T-helper 1 cell treated with Interleukin-12 subunit alpha and Interleukin-12 subunit beta and Interleukin-4 antibody, amounts not matched to agents 30 ng/mL and 1 ng/mL, for 36 hours (primary cell): ENCODE results near the gene CIBAR2. TPM values are rescaled to one million over a fixed set of nuclear protein-coding genes. Genes with fewer than 3 reads are reported as not detected.
"Not testable (repeated sequence)": the region's sequence is repeated elsewhere in the genome, so short reads cannot be mapped to it uniquely, and the experiment has no call there.

ENCODE experiments used
- intact Hi-C: fragments of 100-400 bp; cut with micrococcal nuclease; formaldehyde crosslinking; loops from one replicate; pipeline ENCODE4 v1.15.1; 2024
- total RNA-seq: library from RNA; stranded (reverse); gene quantifications from 2 replicates; pipeline ENCODE4 v1.2.3, GENCODE V29; 2022

CIBAR2 gene
- total RNA-seq, 1 donor from 2014 or later = not detected

DNA sequence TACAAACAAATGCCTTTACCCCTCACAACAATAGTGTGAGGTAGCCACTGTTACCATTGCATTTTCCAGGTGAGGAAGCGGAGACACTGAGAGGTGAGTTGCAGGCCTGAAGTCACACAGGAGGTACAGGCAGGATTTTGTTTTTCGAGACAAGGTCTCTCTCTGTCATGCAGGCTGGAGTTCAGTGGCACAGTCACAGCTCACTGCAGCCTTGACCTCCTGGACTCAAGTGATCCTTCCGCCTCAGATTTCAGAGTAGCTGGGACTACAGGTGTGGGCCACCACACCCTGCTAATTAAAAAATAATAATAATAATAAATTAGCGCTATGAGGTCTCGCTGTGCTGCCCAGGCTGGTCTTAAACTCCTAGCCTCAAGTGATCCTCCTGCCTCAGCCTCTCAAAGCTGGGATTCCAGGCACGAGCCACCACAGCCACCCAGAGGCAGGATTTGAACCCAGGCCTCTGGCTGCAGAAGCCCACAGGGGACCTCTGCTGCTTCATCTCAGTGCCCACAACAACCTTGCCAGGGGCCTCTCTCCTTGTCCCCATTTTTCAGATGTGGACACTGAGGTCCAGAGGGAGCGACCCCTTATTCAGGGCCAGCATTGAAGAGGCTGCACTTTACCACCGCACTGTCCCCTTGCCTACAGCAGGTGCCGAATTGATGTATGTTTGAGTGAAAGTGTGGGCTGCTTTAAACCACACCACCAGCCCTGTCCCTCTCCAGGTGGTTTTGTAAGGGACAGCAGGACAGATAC is 16.0 kb upstream of the CIBAR2 start:
- intact Hi-C loops = no loop called here

- intact Hi-C loops = no loop called here
Observed at GRCh38 chr16:85127379-85127723, 15.1 kb upstream of the CIBAR2 start.

GRCh38 chr16:85126705-85127378 is 14.6 kb upstream of the CIBAR2 start:
- intact Hi-C loops = no loop called here

- intact Hi-C loops = no loop called here
Observed at GRCh38 chr16:85126394-85126704, 14.1 kb upstream of the CIBAR2 start.

GRCh38 chr16:85125570-85126393 is 13.5 kb upstream of the CIBAR2 start:
- intact Hi-C loops = no loop called here

DNA sequence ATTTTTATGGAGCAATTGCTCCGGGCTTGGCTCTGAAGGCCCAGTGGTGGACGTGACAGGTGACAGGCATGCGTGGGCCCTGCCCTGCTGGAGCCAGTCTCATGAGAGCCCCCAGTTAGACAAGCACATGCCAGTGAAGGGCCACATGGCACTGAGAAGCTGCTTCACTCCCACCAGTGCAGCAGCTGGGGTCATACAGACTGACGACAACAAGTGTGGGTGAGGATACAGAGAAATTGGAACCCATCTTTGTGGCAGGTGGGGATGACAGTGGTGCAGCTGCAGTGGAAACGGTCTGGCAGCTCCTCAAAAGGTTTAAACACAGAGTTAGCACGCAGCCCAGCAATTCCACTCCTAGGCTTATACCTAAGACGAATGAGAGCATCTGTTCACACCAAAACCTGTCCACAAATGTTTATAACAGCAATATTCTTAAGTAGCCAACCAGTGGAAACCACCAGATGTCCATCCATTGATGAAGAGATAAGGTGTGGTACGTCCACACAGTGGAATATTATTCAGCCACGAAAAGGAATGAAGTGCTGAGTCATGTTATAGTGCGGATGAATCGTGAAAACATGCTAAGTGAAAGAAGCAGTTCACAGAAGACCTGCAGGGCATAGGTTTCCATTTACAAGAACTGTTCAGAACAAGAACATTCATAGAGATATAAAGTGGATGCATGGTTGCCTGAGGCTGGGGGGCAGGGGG is 12.5 kb upstream of the CIBAR2 start:
- intact Hi-C loops = no loop called here

- intact Hi-C loops = no loop called here
Observed at GRCh38 chr16:85123891-85124635, 11.8 kb upstream of the CIBAR2 start.

GRCh38 chr16:85123441-85123840 is 11.2 kb upstream of the CIBAR2 start:
- intact Hi-C loops = not testable (repeated sequence)

- intact Hi-C loops = no loop called here
Observed at GRCh38 chr16:85120006-85120340, 7.7 kb upstream of the CIBAR2 start.

- intact Hi-C loops = no loop called here
Observed at GRCh38 chr16:85117418-85117817, 5.1 kb upstream of the CIBAR2 start.

DNA sequence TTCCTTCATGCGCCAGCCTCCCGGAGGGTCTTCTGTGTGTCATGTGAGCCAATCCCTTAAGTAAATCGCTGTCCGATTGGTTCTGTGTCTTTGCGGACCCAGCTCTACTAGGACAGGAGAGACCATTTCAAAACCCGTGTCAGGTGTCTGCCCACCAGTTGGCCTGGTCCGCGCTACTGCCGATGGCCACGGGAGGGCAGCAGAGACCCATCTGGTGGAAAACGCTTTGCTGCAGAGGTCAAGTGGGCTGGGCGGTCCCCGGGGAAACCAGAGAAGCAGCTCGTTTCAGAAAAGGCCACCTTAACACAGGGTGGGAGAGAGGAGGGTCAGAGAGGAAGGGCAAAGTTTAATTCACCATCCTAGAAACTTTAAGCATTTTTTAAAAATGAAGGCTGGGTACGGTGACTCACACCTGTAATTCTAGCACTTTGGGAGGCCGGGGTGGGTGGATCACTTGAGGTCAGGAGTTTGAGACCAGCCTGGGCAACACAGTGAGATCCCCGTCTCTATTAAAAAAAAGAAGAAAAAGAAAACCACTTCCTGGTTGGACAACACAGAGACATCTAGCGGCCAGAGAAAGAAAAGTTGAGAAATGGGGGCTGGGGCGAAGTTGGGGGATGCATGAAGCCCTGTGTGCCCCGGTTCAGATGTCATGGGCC is 2.8 kb upstream of the CIBAR2 start:
- intact Hi-C loops = loop anchor here (1.0 kb wide), 1 partner anchor 88 kb away; the partner anchor contains the start of gene KIAA0513

DNA sequence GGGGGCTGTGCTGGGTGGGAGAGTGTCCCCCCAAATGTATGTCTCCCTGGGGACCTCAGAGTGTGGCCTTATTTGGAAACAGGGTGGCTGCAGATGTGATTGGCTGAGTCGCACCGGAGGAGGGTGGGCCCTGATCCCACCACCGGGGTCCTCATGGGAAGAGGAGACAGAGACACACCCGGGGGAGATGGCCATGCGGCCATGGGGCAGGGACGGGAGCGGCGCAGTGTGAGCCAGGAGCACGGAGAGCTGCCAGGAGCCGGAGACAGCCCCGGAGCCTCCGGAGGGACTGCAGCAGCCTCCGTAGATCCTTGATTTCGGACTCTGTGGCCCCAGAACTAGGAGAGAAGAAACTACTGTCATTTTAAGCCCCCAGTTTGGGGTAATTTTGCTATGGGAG is 1.6 kb upstream of the CIBAR2 start:
- intact Hi-C loops = no loop called here

DNA sequence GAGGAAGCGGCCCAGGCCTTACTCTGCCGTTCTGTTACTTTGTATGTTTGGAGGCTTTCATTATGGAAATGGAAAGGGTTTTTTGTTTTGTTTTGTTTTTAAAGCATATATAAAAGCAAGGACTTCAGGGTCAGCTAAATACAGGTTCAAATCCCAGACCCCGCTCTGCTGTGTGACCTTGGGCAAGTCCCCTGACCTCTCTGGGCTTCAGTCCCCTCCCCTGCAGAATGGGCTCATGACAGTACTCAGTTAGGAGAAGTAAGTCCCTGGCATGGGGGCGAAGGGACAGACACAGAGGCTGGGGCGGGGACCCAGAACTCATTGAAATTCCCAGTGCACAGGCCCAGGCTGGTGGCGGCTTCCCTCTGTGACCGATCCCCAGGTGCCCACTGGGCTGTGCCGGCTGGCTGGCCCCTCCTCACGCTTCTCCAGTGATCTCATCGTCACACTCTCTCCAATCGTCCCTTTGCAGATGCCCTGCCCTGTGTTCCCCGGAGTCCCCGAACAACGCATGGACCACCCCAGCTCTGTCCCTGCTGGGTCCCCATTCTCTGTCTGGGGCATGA is 979 bp upstream of the CIBAR2 start:
- intact Hi-C loops = no loop called here

- intact Hi-C loops = loop anchor here (1.0 kb wide), 1 partner anchor 33 kb away; no protein-coding TSS in a partner anchor
Observed at GRCh38 chr16:85111184-85111583, 1.1 kb downstream of the CIBAR2 start.

- intact Hi-C loops = no loop called here
Observed at GRCh38 chr16:85110105-85110504, 2.2 kb downstream of the CIBAR2 start.

DNA sequence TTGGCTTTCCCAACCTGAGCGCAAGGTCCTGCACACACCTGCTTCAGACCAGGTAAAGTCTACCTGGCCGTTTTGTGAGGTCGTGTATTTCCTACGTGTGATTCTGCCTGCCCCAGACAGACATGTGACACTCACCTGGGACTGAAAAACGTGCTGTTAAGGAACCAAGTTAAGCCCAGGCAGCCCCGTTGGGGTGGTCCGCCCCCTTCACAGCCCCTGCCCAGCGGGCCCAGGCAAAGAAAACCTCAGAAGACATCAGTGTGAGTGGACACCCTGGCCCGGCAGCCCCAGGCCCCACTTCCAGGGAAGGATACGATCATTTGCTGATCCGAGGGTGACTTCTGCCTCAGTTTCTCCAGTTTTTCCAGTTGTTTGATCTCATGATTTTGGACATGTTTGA is 4.7 kb downstream of the CIBAR2 start:
- intact Hi-C loops = no loop called here

GRCh38 chr16:85107083-85107482 is 5.2 kb downstream of the CIBAR2 start:
- intact Hi-C loops = no loop called here

DNA sequence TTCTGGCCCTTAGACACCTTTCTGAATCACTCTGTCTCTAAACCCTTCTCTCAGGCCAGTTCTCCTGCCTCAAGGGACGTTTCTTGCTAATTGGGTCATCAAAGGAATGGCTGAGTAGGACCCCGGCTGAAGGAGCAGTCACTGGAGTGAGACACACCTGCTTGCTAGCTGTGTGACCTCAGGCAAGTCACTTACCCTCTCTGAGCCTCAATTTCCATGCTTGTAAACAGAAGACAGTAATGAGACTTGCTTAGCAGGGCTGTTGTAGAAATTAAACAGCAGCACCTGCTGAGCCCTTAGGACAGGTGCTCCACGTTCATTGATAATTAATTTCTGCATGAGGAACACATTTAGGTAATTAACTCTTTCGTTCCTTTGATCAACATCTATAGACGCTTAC is 6.8 kb downstream of the CIBAR2 start:
- intact Hi-C loops = no loop called here

DNA sequence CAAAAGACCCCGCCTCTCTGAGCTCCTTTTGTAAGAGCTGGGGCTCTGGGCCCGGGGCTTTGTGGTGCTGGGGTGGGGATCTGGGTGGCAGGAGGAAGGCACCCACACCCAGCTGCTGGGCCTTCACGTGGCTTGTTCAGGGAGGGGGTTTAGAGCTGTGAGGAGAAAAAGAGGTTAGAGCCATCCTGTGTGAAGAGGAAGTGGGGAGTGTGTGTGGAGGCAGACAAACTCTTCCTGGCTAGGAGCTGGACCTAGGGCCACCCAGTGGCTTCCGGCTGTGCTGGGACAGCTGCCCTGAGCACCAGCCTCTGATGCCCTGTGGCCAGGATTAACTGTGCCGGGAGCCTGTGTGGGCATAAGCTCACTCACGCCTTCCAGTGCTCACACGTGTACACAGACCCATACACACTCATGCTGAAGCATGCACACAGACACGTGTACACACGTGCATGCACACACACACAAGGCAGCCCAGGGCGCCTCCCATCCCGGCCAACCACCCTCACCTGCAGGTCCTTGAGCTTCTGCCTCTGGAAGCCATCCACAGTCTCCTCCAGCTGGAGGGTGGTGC is 7.4 kb downstream of the CIBAR2 start:
- intact Hi-C loops = no loop called here

DNA sequence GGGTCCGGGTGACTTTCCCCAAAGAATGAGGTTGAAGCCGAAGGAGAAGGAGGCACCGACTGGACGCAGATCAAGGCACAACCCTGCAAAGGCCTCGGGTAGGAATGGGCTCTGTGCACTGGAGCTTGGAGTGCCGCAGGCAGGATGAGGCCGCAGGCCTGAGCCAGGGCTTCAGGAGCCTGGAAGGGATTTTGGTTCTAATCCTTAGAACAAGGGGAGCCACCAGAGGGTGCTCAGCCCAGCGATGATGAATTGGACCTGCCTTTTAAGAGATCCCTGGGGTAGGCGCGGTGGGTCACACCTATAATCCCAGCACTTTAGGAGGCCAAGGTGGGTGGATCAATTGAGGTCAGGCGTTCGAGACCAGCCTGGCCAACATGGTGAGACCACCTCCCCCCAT is 8.1 kb downstream of the CIBAR2 start:
- intact Hi-C loops = no loop called here
